ENCODE measurements around the gene HMGN3.

Gene HMGN3

GRCh38 chr6:79231666-79232065 lies 2.8 kb downstream of the HMGN3 start:
- DNase-seq: no peak

DNA sequence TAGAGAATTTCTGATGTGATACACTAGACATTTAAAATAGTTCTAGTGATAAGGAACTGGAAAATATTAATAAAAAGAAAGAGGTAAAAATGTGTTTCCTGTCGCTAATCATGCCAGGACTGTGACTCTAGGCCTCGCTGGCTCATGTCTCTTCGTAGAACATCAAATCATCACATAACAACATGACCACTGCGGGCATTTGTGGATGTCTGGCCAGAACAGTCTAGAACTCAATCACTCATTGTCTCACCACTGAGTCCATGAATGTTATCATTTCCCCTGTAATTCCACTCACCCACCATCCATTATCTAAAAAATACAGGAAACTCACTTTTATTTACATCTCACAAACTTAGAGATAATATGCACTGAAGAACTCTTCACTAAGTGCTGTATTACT lies 3.4 kb downstream of the HMGN3 start:
- DNase-seq: no peak

DNA sequence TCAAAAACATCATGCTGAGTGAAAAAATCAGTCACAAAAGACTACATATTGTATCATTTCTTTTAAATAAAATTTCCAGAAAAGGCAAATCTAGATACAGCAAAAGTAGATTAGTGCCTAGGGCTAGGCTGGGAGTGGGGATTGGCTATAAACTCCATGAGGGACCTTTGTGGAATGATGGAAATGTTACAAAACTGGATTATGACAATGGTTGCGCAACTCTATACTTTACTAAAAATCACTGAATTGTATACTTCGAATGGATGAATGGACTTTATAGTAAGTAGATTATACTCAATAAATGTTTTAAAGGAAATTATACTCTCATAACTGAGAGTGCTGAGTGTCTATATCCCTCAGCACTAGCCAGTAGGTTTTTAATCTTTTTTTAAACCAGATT lies 4.3 kb downstream of the HMGN3 start:
- DNase-seq: no peak

DNA sequence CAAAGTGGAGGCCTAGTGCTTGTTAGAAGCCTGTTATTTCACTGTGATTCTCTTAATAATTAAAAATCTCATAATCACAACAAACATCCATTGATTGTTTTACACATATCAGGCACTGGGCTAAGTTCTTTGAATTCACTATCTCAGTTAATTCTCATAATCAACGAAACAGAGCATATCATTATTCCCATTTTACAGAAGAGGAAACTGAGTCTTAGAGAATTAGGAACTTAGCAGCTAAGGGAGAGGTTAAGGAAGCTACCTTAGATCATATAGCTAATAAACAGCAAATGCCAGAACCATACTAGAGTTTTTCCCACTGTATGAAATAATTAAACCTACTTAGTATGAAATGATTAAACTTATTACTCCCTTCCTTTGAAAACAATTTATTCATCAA lies 7.0 kb downstream of the HMGN3 start:
- no peak for DNase-seq

- DNase-seq: no peak
Observed at GRCh38 chr6:79226660-79227059, 7.8 kb downstream of the HMGN3 start.

DNA sequence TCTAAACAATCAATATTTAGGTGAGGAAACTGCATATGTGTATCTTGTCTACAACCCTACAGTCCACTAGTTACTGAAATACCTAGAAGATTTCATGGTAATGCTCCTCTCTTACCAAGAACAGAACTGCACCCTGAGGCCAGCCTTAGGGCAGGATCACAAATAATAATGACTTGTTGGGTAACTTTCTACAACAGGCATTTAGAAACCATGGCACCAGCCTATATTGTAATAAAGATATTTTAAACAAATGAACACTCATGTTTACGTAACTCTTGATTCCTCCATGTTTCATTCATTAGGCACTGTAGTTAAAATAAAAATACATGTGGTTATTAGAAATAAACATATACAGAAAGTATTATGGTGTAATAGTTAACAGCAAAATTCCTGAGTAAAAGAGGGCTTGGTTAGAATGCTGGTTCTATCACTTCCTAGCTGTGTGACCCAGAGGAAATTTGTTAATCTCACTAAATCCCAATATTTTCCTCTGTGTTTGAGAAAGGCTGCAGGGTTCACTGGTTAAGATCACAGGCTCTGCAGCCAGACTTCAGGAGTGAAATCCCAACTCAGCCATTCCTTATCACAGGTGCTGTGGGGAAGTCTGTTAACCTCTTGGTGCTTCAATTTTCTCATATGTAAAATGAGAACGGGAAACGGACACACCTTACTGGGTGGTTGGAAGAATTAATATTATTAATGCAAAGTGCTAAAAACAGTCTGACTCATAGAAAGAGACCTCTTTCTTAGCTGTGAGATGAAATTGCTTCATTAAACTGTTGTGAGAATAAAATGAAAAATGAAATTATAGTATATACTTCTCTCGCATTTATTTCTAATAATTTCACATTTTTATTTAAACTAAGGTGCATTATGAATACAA lies 8.5 kb downstream of the HMGN3 start:
- DNase-seq: no peak

- DNase-seq: no peak
Observed at GRCh38 chr6:79223611-79224404, 10.7 kb downstream of the HMGN3 start.

- peak; percentile 13 for DNase-seq
Observed at GRCh38 chr6:79215213-79215824, 19.2 kb downstream of the HMGN3 start.

DNA sequence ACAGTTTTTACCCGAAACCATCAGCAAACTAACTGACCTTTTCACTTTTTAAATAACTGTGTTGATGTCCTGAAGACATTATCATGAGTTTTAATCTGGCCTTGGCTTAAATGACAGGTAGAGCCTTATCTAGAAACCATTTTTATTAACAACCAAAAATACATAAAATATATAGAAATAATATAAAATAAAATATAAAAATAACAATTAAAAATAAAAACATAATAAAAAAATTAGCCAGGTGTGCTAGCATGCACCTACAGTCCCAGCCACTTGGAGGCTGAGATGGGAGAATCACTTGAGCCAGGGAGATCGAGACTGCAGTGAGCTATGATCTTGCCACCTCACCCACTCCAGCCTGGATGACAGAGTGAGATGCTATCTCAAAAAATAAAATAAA lies 21.6 kb downstream of the HMGN3 start:
- no peak for DNase-seq

GRCh38 chr6:79208816-79209215 lies 25.7 kb downstream of the HMGN3 start:
- no peak for DNase-seq

GRCh38 chr6:79203753-79204253 lies 30.7 kb downstream of the HMGN3 start:
- DNase-seq: no peak

GRCh38 chr6:79202556-79202955 lies 31.9 kb downstream of the HMGN3 start:
- DNase-seq: no peak

DNA sequence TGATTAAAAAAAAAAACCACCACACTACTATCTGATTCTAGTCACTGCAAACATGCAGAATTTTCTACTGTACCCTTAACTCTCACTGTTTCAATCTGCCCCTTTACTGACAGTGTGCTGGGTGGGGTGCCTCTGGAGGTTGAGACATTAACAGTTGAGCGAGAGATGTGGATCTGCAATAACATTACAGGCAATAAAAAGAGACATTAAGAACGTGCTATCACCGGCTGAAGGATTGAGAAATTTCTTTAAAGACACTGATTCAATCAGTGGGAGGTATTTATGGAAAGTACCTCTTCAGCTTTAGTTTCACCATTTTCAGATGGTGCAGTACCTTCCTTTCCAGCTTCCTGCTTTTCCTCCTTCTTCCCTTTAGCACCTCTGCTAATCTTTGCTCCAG lies 32.5 kb downstream of the HMGN3 start:
- DNase-seq: no peak

DNA sequence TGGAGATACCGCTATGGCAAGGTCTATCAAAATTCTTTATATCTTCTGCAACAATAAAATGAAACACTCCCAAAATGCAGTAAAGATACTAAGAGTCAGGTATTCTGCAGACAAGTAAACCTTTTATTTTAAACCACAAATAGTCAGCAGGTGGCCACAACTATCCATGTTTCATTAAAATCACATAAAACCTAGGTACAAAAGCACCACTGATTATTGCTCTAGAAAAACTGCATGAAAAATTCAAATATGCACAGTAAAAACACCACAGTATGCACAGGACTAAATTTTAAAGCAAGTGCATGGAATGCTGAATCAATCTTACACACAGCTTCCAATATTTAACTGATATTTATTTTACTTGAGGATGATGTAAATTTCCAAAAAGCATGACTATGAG lies 33.3 kb downstream of the HMGN3 start:
- DNase-seq: peak; percentile 15

DNA sequence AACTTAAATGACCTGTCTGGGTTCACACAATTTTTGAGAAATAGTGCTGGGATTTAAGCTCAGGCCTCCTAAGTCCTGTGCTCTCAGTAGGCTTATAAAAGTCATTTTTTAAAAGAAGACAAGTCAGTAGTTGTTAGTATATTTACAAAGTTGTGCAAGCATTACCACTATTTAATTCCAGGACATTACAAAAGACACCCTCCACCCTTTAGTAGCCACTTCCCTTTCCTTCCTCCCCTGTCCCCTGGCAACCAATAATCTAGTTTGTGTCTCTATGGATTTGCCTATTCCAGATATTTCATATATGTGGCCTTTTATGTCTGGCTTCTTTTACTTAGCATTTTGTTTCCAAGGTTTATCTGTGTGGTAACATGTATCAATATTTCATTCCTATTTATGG lies 37.6 kb downstream of the HMGN3 start:
- DNase-seq: no peak

DNA sequence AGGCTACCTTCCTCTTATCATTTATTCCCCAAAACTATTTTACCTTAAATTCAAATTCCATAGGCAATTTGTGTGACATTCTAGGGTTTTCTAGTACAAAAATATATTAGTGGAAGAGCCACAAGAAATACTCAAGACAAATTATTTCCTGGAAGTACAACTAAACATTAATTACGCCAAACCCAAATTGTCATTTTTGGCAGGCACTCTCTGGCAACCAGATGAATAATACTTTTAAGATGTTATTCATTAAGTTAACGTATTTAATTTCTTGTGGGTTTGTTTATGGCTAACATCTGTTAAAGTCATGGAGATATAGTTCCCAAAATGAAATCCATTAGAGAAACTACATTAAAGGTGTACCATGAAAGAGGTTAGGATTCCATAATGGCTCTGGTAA lies 40.5 kb downstream of the HMGN3 start:
- peak; percentile 56 for DNase-seq

- no peak for DNase-seq
Observed at GRCh38 chr6:79189760-79190350, 44.6 kb downstream of the HMGN3 start.

- DNase-seq: no peak
Observed at GRCh38 chr6:79188885-79189480, 45.5 kb downstream of the HMGN3 start.

- DNase-seq: no peak
Observed at GRCh38 chr6:79188107-79188506, 46.4 kb downstream of the HMGN3 start.

- no peak for DNase-seq
Observed at GRCh38 chr6:79186564-79186963, 47.9 kb downstream of the HMGN3 start.

GRCh38 chr6:79184641-79185040 lies 49.8 kb downstream of the HMGN3 start:
- DNase-seq: no peak

- no peak for DNase-seq
Observed at GRCh38 chr6:79184086-79184485, 50.4 kb downstream of the HMGN3 start.

DNA sequence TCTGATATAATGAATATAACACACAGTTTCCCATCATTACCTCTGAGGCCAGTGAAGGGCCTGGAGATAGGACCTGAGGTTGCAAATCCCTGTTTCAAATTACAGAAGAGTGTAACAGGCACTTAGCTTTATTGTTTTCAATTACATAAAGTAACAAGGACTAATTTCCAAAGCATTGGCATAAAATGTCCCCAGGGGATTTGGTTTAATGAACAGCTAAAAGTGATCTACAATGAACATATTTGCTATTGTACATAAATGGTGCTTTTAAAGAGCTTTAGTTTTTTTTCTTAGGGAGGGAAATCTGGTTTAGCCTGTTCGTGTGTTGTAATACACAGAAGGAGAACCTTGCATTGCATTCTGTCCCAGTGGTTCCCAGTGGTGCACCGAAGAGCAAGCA lies 54.4 kb downstream of the HMGN3 start:
- DNase-seq: peak; percentile 89
